ENCODE measurements around the gene OR51T1.
"Not testable (repeated sequence)": the region's sequence is repeated elsewhere in the genome, so short reads cannot be mapped to it uniquely, and the experiment has no call there.

Gene OR51T1, protein sequence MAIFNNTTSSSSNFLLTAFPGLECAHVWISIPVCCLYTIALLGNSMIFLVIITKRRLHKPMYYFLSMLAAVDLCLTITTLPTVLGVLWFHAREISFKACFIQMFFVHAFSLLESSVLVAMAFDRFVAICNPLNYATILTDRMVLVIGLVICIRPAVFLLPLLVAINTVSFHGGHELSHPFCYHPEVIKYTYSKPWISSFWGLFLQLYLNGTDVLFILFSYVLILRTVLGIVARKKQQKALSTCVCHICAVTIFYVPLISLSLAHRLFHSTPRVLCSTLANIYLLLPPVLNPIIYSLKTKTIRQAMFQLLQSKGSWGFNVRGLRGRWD

DNA sequence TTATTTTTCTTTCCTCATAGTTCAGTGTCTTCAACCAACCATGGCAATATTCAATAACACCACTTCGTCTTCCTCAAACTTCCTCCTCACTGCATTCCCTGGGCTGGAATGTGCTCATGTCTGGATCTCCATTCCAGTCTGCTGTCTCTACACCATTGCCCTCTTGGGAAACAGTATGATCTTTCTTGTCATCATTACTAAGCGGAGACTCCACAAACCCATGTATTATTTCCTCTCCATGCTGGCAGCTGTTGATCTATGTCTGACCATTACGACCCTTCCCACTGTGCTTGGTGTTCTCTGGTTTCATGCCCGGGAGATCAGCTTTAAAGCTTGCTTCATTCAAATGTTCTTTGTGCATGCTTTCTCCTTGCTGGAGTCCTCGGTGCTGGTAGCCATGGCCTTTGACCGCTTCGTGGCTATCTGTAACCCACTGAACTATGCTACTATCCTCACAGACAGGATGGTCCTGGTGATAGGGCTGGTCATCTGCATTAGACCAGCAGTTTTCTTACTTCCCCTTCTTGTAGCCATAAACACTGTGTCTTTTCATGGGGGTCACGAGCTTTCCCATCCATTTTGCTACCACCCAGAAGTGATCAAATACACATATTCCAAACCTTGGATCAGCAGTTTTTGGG is at the start of gene OR51T1:
TSS of gene OR51T1 (plus strand) at position 41 of the 641 bp plus-strand sequence. CDS start at position 41, 0 bp downstream.
- no peak for DNase-seq

DNA sequence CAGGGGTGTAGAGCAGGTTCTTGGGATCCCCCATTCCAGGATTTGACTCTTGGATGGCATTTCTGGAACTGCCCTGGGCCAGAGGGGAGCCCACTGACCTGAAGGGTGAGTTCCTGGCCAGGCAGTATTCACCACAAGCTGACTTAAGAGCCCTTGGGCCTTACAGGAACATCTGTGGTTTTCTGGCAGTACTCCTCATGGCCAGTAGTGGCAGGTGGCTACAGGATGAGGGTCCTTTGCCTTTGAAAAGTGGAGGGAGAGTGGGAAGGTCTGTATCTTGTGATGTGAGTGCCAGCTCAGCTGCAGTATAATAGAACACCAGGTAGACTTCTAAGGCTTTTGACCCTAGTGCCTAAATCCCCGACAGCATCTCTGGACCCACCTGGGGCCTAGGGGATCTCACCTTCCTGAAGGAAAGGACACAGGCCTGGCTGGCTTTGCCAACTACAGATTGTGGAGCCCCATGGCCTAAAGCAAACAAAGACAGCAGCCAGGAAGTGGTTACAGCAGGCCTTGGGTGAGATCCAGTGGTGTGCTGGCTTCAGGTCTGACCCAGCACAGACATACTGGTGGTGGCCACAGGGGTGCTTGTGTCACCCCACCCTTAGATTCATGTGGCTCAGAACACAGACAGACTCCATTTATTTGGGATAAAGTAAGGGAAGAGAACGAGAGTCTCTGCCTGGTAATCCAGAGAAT is 41.7 kb upstream of the OR51T1 start:
- DNase-seq: no peak

DNA sequence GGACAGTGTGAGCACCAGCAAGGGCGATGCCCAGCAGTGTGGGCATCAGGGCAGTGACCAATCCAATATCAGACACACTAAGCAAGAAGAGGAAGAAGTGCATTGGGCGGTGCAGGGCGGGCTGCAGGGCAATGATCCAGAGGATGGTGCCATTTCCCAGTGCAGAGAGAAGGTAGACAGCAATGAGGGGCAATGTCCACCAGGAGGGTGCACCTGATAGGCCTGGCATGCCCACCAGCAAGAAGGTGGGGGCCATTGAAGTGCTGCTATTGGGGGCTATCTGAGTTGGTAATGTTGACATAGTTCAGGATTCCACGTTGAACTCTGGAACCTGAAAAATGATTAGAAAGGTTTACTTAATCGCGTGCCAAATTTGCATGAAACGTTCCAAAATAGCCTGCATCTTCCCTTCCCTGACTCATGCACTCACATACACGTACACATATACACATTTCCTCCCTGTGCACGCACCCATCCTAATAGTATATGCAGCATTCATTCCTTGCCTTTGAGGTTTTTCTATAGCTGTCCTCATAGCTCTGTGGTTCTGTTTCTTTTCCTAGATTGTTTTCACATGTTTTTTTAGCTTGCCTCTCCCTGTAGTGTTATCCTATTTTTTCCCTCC is 32.7 kb upstream of the OR51T1 start, which contains the start of gene OR51S1:
TSS of gene OR51S1 (minus strand) at position 301 of the 625 bp plus-strand sequence. CDS start at position 301, 0 bp downstream.
- DNase-seq: no peak

DNA sequence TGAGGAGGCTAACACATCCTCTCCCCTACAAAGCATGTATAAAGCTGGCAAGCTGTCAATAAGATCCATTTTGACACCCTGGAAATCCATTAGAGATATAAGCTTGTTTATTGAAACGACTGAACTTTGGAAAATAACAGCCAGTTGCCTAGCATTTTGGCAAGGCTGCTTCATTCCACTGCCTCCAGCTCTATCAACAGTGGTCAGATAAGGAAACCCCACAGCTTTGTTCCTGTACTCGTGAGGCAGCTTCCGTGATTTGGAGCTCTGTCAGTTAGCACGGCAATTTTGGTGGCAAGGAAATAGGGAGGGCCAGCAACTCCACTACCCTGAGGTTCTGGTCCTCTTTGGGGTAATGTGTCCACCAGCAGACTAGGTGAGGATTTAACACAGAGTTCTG is 30.7 kb upstream of the OR51T1 start:
- DNase-seq: no peak

DNA sequence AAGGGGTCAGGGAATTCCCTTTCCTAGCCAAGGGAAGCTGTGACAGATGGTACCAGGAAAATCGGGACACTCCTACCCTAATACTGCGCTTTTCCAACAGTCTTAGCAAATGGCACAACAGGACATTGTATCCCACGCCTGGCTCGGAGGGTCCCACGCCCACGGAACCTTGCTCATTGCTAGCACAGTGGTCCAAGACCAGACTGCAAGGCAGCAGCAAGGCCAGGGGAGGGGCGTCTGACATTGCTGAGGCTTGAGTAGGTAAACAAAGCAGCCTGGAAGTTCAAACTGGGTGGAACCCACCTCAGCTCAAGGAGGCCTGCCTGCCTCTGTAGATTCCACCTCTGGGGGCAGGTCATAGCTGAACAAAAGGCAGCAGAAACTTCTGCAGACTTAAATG is 27.4 kb upstream of the OR51T1 start:
- DNase-seq: not testable (repeated sequence)

DNA sequence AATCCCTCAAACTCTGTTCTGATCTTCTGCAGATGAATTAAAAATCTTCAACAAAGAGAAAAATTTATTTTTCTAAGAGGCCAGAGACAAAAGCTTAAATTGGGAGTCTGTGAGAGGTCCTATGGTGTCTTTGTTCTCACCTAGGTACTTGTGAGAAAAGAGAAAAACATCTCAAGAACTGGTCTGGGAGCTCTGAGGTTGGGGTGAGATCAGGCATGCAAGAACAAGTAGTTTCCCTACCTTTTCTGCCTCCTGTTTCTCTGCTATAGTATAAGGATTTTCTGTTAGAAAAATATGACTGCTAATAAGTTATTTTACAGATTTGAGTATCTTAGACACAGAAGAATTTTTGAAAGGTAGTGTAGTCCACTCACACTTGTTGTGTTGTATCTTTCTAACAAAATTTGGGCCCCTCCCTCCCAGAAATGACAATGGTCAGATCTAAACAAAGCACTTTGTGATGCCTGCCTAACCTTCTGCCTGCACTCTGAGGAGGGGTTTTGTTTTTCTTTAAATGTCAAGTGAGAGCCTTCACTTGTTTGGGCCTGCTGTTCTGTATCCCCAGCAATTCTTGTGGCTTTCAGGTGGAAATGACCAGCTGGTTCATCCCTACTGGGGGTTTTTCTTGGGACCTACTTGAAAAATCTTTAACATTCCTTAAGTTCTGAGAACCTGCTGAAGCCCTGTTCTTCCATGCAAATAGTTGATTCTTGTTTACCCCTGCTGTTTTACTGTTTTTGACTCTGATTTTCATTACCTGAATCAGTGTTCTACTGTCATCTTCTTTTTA is 19.1 kb upstream of the OR51T1 start:
- DNase-seq: no peak

DNA sequence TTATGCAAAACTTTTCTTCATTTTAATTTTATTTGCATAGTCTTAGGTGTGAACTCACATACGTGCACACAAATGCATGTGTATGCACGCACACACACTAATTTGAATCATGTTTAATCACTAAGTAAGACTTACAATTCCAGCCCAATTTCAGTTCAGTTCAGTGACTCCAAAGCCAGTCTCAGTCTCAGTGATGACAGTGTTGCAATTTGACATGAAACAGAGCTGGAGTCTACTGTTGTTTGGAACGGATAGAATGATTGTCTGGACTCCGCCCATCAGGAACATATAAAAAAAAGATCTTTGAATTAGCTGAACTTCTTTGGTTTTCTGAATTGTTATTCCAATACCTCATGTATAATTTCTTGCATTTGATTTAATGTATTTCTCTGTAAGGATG is 17.8 kb upstream of the OR51T1 start:
- no peak for DNase-seq

DNA sequence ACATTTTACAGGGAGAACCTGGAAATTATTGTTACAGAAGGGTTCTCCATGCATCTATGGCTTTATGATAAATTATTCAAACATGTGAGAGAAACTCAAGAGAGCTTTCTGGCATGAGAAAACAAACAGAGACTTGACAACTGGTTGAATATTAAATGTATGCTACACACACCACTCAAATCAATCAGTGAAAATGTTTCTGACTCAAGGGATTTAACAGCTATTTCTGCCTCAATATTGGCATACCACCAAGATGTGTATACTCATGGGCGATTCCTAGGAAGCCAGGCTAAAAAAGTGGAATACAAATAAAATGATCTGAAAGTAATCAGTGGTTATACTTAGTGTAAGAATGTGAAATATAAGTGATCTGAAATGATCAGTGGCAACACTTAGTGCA is 15.8 kb upstream of the OR51T1 start:
- no peak for DNase-seq

DNA sequence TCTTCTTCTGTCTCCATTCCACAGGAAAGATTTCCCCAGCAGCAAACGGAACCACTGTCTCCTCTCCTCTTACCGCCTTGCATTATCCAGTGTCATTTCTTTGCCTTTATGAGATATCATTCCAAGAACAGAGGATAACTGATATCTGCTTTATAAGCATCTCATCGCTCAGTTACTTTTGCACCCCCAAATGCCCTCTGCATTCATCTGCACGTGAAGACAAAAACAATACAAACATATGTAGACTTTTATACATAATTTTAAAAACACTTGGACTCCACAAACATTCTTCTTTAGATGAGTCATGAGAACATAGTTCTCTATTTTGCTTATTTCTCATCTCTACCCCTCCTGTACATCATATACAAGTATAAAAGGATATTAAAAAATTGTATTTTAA is 512 bp upstream of the OR51T1 start:
- DNase-seq: no peak

DNA sequence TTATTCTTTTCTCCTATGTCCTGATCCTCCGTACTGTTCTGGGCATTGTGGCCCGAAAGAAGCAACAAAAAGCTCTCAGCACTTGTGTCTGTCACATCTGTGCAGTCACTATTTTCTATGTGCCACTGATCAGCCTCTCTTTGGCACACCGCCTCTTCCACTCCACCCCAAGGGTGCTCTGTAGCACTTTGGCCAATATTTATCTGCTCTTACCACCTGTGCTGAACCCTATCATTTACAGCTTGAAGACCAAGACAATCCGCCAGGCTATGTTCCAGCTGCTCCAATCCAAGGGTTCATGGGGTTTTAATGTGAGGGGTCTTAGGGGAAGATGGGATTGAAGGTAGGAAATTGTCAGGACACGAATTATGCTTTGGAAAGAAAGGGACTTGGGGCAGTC is 843 bp downstream of the OR51T1 start:
- DNase-seq: no peak

DNA sequence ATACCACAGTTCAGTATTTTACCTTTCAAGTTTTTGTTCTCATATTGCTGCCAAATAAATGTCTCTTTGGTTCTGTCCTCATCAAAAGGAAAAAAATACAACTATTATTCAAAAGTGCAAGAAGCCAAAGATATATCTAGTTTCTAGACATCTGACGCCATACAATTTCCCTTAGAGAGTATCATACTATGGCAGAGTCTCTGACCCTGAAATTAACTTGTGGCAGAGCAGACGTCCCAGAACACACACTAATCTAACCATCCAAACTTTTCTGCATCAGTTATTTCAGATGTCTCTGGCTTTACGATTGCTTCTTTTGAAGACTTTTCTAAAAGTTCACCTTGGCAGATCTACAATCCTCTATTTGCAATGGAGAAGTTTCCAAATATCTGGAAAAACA is 2.7 kb downstream of the OR51T1 start:
- no peak for DNase-seq

DNA sequence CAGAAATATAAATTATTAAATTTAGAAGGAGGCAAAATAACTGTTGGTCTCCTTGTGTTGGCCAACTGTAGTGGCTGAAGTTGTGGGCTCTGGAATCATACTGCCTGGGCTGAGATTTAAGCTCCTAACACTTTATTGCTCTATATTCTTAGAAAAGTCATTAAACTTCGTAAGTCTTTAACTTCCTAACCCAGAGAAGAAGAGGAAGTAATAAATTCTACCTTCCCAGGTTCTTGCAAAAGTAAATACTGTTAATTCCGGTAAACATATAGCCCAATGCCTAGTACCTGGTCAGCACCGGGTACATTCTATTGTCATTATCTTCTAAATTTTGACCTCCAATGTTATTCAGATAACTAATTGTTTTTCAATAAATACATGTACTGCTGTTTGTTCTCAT is 4.5 kb downstream of the OR51T1 start:
- no peak for DNase-seq

DNA sequence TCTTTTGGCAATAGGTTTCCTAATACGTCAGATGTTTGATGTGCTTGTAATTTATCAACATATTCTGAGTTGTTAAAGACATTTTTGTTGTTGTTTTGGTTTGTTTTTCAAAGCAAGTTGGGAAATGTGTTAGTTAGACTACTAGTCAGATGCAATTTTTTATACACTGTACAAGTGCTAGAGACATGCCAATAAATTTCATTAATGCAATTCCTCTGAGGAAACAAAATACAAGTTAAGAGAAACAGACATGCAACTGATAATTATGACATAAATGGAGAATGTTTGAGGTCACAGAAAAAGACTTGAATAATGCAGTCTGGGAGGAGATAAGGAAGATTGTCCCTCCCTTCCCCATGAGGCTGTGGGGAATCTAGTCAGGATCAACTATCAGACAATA is 5.9 kb downstream of the OR51T1 start:
- DNase-seq: no peak

DNA sequence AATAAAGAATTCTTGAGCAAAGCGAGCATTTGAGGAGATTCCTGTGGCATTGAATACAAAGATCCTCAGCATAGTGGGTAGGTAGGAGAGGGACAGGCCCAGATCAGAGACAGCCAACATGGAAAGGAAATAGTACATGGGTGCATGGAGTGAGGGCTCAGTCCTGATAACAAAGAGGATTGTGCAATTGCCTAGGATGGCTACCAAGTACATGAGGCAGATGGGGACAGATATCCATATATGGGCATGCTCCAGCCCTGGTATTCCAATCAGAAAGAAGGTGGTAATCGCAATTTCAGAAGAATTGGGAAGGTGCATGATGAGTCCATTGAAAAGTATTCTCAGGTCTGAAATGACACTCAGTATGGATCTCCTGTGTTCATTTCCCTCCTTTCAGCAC is 8.6 kb downstream of the OR51T1 start:
- no peak for DNase-seq

DNA sequence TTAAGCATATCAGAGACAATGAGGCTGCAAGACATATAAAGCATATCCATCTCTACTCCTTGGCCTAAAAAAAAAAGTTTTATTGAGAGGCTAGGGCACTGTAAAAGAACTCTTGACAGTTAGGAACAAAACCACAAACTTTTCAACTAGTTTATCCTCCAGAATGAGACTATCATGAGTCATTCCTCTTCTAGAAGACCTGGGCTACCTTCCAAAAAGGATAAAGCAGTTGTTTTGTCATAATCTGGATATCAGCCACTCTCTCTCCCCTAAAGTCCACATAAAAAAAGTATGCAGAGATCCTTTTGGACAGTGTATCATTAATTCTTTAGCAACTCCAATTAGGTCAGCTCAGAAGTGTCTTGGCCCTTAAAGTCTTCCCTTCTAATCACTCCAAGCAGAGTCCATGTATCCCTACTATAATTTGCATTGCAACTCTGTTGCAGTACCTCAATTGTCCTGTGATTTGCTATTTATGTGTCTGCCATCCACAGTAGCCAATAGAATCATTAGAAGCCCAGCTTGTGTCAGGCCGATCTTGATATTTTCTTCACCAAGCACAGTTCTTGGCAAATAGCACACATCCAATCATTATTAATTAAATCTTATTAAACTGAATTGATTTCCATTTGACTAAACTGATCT is 10.4 kb downstream of the OR51T1 start:
- no peak for DNase-seq

DNA sequence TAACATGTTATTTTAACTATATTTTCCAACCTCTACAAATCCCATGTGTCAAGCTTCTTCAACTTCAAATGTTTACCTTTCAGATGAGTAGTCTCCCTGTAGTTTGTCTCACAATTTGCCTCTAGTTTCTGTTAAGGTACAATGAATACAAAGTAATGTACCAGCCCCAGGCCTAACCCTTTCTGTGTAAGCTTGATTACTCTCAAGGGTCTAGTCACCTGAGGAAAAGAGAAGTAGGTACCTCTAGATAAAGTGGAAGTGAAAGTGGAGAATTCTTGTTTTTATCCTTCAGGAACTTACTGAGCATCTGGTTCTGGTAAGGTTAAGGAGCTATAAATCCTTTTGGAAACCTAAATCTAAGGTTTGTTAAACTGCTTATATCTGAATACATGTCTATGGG is 21.8 kb downstream of the OR51T1 start, which contains the start of gene OR51A7:
TSS of gene OR51A7 (plus strand) at position 300 of the 400 bp plus-strand sequence. CDS start 3,587 bp downstream, outside the sequence.
- no peak for DNase-seq

DNA sequence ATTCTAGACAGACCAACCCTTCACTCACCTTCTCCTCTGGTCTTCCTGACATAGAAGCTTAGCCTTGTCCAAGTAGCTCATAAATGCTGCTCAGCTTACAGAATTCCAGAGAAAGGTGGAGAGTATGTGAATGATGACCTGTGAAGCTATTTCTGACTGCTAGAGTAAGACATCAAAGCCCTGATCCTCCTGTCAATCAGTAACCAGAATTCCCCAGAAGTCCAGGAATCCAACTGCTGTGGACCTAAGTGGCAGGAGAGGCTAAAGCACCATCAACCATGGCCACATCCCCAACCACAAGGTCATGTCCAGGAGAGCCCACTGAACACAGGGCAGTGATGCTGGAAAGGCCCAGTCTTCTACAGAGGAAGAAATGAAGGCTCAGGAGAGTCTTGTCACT is 34.9 kb downstream of the OR51T1 start:
- no peak for DNase-seq

DNA sequence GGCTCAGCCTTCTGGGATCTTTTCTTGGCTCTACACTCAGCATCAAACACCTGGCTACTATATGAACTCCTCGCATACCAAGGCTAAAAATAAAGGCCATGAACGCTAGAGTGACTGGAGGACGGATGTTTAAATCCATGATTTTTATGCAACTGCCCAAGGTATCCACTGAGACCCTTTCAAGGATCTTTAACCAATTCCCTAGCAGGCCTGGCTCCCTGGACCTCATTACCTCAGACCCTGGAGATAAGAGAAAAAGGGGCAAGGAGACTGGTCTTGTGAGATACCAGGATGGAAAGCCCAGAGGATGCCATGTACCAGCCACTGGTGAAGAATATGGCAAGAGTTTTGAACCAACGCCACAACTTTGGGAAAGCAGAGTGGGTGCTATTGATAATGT is 37.5 kb downstream of the OR51T1 start, which contains the start of gene OR51G2:
TSS of gene OR51G2 (minus strand) at position 101 of the 400 bp plus-strand sequence. CDS start 3,687 bp downstream, outside the sequence.
- no peak for DNase-seq

DNA sequence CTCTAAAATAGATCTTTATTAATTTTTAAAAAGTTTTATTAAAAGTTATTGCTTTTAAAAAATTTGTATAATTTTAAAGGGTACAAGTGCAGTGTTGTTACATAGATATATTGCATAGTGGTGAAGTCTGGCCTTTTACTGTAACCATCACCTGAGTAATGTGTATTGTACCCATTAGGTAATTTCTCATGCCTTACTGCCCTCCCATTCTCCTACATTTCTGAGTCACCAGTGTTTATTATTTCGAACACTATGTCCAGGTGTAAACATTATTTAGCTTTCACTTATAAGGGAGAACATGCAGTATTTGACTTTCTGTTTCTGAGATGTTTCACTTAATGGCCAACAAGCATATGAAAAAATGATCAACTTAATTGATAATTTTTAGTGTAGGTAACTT is 40.1 kb downstream of the OR51T1 start:
- DNase-seq: no peak

DNA sequence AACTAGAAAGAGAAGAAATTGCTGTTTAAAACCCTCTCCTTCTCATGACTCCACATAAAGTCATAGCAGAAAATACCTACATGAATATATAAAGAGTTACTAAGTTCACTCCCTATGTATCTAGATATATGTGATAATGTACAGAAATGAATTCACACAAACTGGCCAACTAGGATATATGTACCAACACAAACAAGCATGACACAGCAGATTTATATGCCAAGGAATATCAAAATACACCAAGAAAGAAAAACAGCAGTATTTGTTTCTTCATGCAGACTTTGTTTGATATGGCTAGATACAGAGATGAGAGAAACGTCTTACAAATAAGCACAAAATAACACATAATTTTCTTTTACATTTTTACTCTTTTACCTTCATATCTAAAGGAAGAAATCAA is 40.6 kb downstream of the OR51T1 start:
- no peak for DNase-seq

DNA sequence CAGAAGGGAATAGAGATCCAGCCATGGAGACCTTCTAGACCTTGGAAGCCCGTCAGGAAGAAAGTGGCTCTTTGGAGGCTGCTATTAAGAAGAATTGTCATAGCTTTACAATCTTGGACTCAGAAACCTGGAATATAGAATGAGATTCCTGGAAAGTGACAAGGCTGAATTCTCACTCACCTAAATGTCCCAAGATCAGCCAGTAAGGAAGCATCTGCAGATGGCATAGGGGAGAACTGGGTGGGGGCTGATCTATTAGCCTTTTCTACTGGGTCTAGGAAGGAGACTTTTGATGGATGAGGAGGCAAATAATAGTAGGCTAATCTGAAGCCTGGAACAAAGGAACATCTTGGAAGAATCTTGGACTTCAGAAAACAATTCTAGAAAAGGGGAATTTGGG is 42.5 kb downstream of the OR51T1 start, which contains the start of gene OR51G1:
TSS of gene OR51G1 (minus strand) at position 101 of the 400 bp plus-strand sequence. CDS start at position 101, 0 bp downstream.
- no peak for DNase-seq

DNA sequence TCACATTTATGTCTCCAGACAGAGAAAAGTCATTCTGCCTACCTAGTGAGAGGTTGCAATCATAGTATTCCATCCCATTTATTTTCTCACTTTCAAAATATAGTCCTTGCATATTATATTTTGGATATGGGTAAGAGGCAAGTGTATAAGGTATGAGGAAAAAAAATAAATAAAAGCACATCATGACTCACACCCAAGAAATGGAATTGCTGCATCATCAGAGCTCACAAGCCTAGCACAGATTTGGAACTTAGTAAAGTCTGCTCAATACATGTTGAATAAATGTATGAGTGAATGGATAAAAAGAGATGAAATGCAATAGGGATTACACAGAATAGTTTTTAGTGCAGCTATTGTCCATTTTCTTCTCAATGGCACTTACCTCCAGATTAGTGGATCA is 44.9 kb downstream of the OR51T1 start:
- no peak for DNase-seq

Measured in inflammatory macrophage treated with lipopolysaccharide for 4 hours (primary cell).